ENCODE results near the gene LRRC8D. TPM values are rescaled to one million over a fixed set of nuclear protein-coding genes. Genes with fewer than 3 reads are reported as not detected.
A peak's percentile ranks its signal among the peaks of the same experiment; 100 is the strongest.

Gene LRRC8D
- total and polyA plus RNA-seq, 2 of the 4 experiments (the other 2 are of a cell fraction): 34.1 to 35.3 TPM

- ChIA-PET CTCF (interaction anchor here (0.6 to 1.2 kb wide), 3 partner anchors 50 to 1088 kb away, joined by 3 read pairs; no protein-coding TSS in a partner anchor), POLR2A (ENCODE audit: unreplicated experiment) (no interaction called here)
- Histone ChIP-seq H3K79me1 (ENCODE audit: low read depth in 1 of 2, low read length in 2 of 2) (peaks cover 32 to 36% of the 10 kb centered on the region in 2 experiments), H3K23ac (ENCODE audit: low read depth, low read length) (no peak overlapping the region), H2BK120ac (ENCODE audit: low read depth, low read length) (no peak overlapping the region), H3K36me3 (ENCODE audit: control insufficient read depth, insufficient read depth, low read length) (no peaks in the 10 kb centered on the region; the same call in 1 of the 2 replicates), H4K20me1 (ENCODE audit: insufficient read depth, low read length) (no peaks in the 10 kb centered on the region), H2AK9ac (replicated peaks; ENCODE audit: low read depth, low read length, poor library complexity) (no peak overlapping the region), H3K27me3 (ENCODE audit: control insufficient read depth, insufficient read depth, low read length) (no peaks in the 10 kb centered on the region), H4K8ac (ENCODE audit: low read depth in 2 of 2, low read length in 2 of 2) (no peak overlapping the region), H3K9me1 (ENCODE audit: insufficient read depth, low read length) (no peaks in the 10 kb centered on the region), H3K9ac (ENCODE audit: low read depth, low read length) (no peak overlapping the region), H4K5ac (ENCODE audit: low read depth, low read length) (peak overlapping the region; percentile 2; the same call in 1 of the 2 replicates), H3K4me3 (ENCODE audit: insufficient read depth, low read depth, low read length) (no peak overlapping the region), H3K14ac (replicated peaks; ENCODE audit: low read depth, low read length) (no peak overlapping the region), H3K9me3 (ENCODE audit: control insufficient read depth, insufficient read depth, low read length) (no peaks in the 10 kb centered on the region), H2BK20ac (ENCODE audit: low read depth, low read length) (no peak overlapping the region), H2AK5ac (ENCODE audit: low read depth, low read length) (no peak overlapping the region), H2BK5ac (ENCODE audit: low read depth, low read length, poor library complexity, severe bottlenecking) (no peak overlapping the region), H3K4me1 (ENCODE audit: control insufficient read depth, insufficient read depth, low read length) (no peaks in the 10 kb centered on the region; the same call in 1 of the 2 replicates), H3K18ac (ENCODE audit: low read depth, low read length) (peak overlapping the region; percentile 29; the same call in 1 of the 2 replicates), H2AFZ (replicated peaks; ENCODE audit: low read length, poor library complexity) (no peak overlapping the region), H3K56ac (ENCODE audit: extremely low read depth, insufficient read depth, low read length) (no peak overlapping the region), H4K91ac (ENCODE audit: insufficient read depth, low read depth, low read length) (no peak overlapping the region), H3K4me2 (ENCODE audit: low read depth, low read length) (no peak overlapping the region), H2BK15ac (ENCODE audit: low read depth, low read length) (no peak overlapping the region), H3K4ac (ENCODE audit: low read depth, low read length) (no peak overlapping the region), H3K27ac (ENCODE audit: insufficient read depth, low read length) (no peak overlapping the region)
- intact Hi-C loops (cut with micrococcal nuclease): no loop called here
- BruUV-seq (replicated peaks): no TSS peak
- DNase-seq: no peak
- ATAC-seq (ENCODE audit: low read depth): no peak
- no peak for TF ChIP-seq MXI1 (IDR thresholded peaks at IDR 0.05; ENCODE audit: borderline replicate concordance, low read depth, low read length)
- TF ChIP-seq RFX5 (IDR thresholded peaks at IDR 0.05; ENCODE audit: low read depth, low read length): no peak
- no peak for TF ChIP-seq RAD21 (IDR thresholded peaks at IDR 0.05; ENCODE audit: low read length)
- no peak for TF ChIP-seq MAFK (IDR thresholded peaks at IDR 0.05; ENCODE audit: low read depth, low read length)
- in situ Hi-C loops (cut with MboI; ENCODE audit: low sequenced_read_pairs): no loop called here
- dilution Hi-C loops (cut with HindIII; ENCODE audit: low sequenced_read_pairs, unreplicated experiment): no loop called here
Observed at GRCh38 chr1:89919174-89919573, 98.3 kb downstream of the LRRC8D start.
